Right kidney (tissue), 9 donors: ENCODE data around the gene OR4B1.
"Not testable (repeated sequence)": the region's sequence is repeated elsewhere in the genome, so short reads cannot be mapped to it uniquely, and the experiment has no call there.

ENCODE experiments used
- DNase-seq: peaks from one replicate; pipeline ENCODE4 v3.0.0-alpha.2; 2016
- long read RNA-seq, 8 donors: transcript quantifications; one replicate each; lab custom pipeline, GENCODE V29; 2026

The OR4B1 gene
- long read RNA-seq, donor 1, result 0 reads
- long read RNA-seq, donor 2, partial matches to known transcripts, result 0 of 1 reads
- long read RNA-seq, donor 2, other reads (novel, unspliced or antisense), result 0 of 1 reads
- long read RNA-seq, donor 3, result 0 reads
- long read RNA-seq, donor 4, result 0 reads
- long read RNA-seq, donor 5, result 0 reads
- long read RNA-seq, donor 6, result 0 reads
- long read RNA-seq, donor 7, result 0 reads
- long read RNA-seq, donor 8, result 0 reads

GRCh38 chr11:48216510-48216909 lies at the start of gene OR4B1:
OR4B1 (plus strand) TSS chr11:48216810; CDS start chr11:48216810, 0 bp downstream.
- no peak for DNase-seq

- DNase-seq, result no peak
Measured at GRCh38 chr11:48167380-48167779, 49.2 kb upstream of the OR4B1 start.

GRCh38 chr11:48168815-48169214 lies 47.8 kb upstream of the OR4B1 start:
- DNase-seq, result no peak

DNA sequence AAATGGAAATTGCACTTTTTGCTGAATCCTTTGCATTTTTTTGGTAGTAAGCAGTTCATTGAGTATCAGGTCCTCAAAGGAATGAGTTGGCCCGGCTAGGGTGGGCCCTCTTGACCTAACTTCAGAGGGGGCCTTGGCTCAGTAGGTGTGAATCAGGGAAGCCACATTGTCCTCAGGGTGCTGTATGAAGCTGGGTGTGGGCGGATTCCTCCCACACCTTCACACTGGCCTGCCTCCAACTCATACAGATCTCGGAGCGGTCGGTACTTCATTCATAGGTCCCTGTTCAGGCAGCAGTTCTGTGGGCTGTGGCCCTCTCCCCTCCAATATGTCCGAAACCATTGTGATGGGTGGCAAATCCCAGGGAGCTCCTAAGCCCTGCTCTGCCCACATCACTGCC lies 47.4 kb upstream of the OR4B1 start:
- DNase-seq, result no peak

DNA sequence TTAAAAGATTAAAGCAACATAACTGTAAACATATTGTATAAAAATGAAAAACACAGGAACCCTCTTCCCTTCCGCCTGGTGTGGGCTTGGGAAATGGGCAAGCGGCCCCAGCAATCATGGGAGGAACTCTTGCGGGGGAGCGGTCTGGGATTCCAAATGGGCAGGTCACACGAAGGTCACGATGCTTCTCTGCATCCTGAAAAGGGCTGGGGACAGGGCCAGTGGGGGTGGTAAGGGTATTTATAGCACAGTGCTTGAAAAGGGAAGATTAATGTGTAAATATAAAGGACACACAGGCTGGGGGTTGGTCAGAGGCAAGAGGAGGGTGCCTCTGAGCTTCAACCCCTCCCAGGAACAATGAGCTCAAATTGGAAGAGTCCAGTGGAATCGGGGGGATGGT lies 46.9 kb upstream of the OR4B1 start:
- DNase-seq, result peak; percentile 30

DNA sequence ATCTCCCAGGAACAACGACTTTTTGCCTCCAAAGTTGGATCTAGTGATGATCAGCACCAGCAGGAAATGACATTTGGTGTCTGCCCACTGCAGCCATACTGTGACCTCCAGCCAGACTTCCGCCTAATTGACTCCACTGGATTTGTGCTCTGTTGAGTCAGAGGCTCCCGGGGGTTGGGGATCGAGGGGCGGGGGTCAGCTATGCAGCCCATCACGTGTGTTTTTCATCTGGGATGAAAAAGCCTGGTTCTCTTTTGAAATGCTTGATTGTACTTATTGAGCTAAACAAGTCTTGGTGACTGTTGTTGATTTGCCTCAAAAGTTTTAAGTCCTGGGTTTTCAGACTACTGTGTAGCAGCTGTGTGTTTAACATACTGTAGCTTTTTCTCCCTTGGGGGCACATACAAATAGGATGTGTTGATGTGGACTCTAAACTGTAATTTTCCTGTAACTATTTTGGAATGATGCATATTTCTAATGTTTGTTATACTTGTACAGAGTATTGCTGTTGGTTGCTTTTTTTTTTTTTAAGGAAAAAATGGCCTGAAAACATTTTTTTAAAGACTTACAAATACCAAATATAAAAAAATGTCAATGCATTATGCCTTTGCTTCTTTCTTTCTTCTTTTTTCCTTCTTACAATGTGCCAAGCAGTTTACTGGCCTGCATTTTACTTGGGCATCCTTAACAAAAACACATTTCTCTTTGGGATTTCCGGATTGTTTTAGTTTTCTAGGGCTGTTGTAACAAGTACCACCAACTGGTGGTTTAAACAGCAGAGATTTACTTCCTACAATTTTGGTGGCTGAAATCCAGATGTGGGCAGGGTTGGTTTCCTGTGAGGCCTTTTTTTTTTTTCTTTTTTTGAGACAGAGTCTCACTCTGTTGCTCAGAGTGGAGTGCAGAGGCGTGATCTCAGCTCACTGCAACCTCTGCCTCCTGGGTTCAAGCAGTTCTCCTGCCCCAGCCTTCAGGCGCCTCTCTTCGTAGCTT lies 46.1 kb upstream of the OR4B1 start:
- DNase-seq, result no peak

DNA sequence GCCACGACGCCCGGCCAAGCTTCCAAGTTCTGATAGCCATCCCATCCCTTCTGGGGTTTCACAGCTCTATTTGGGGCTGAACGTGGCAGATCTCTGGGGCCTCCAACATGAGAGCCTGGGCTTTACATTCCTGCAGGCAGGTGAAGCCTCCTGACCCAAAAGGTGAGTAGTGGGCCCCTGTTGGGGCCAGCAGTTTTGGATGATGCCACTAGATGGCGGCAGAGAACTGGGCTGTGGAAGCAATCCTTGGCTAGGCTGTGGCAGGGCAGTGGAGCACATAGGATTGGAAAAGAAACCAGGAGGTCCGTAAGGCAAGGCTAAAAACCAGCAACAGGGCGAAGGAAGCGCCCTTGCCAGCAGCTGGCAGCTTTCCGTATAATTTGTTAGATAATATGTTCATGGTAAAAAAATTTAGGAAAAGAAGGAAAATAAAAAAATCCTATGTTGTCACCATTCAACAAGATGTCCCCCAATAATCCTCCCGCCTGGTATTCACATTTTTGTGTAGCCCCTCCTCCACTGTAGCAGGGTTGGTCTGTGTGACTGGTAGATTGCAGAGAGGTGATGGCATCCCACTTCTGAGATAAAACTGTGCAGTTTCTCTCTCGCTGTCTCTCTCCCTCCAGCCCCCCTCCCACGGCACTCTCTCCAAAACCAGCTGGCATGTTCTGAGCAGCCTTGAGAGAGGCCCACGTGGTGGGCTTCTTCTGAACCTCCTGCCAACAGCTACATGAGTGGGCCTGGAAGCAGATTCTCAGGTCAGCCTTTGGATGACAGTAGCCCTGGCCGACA lies 43.6 kb upstream of the OR4B1 start:
- DNase-seq, result peak; percentile 55

GRCh38 chr11:48177661-48178060 lies 38.9 kb upstream of the OR4B1 start:
- DNase-seq, result no peak

DNA sequence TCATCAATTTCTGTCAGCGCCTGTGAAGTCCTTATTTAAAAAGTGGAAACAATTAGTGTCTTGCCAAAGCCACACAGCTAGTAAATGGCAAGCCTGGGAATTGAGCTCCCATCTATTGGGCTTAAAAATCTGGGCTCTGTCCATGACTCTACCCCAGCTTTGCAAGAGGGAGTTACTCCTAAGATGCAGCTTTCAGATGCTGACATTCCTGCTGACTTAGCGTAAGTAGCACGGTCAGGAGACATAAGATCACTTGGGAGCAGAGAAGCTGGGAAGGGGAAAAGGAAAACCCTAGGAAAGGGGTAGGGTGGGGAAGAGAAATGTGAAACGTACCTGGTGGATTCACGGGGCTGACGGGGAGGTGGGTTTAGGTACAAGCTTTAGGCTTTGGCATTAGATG lies 36.0 kb upstream of the OR4B1 start:
- DNase-seq, result no peak

DNA sequence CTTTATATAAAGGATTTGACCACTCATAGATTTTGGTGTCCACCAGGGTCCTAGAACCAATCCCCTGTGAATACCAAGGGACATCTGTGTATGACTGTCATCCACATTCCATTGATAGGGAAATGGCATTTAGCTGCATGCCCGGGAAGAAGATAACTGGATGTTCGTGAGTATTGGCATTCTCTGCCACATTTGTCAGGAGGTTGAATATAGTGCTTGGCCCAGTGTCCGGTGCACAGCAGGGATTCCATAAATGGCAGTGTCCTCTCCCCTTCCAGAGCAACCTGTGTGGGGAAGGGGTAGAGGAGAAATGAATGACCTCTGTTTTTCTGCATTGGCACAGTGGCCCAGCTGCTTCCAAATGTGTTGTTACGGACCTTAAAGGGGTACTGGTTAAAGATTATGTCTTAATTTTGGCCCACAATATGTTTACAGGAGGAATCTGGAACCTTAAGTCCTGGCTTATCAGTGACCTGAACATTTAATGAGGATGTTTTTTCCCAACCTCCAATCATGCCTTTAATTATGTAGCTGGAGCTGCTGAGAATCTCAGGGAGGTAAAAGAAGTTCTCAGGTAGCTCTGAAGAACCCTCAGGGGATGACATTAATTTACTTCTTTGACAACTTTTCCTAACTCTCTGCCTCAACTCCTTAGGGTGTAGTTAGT lies 33.6 kb upstream of the OR4B1 start:
- no peak for DNase-seq

GRCh38 chr11:48184452-48184851 lies 32.2 kb upstream of the OR4B1 start:
- DNase-seq, result no peak

GRCh38 chr11:48190906-48191654 lies 25.5 kb upstream of the OR4B1 start:
- DNase-seq, result not testable (repeated sequence)

DNA sequence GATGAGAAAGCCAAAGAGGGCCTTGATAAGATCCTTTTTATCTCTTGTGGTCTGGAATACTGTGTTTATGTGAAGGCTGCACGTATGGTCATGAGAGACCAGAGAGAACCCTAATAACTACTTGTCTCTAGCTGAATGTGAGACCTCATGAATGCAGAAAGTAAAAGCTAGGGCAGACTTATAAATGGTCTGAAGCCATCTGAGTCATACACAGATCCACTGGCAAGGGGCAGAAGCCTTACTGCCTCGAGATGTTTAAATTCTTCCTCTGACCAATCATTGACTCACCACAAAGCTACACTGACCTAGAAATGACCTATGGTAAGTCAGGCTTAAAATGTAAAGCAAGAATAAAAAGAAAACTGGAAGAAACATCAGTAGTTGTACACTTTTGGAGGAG lies 22.7 kb upstream of the OR4B1 start:
- no peak for DNase-seq

GRCh38 chr11:48207881-48208280 lies 8.7 kb upstream of the OR4B1 start:
- DNase-seq, result no peak

- DNase-seq, result no peak
Measured at GRCh38 chr11:48210052-48210451, 6.6 kb upstream of the OR4B1 start.

DNA sequence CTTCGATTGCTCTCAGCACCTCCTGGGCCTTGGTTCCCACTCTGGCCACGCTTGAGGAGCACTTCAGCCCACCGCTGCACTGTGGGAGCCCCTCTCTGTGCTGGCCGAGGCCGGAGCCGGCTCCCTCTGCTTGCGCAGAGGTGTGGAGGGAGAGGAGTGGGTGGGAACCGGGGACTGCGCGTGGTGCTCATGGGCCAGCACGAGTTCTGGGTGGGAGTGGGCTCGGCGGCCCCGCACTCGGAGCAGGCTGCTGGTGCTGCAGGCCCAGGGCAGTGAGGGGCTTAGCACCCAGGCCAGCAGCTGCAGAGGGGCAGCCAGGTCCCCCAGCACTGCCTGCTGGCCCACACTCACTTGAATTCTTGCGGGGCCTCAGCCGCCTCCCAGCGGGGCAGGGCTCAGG lies 12.2 kb downstream of the OR4B1 start:
- DNase-seq, result no peak

GRCh38 chr11:48230057-48230456 lies 13.4 kb downstream of the OR4B1 start:
- DNase-seq, result not testable (repeated sequence)

GRCh38 chr11:48237727-48238126 lies 21.1 kb downstream of the OR4B1 start:
- DNase-seq, result no peak

- DNase-seq, result no peak
Measured at GRCh38 chr11:48242501-48242900, 25.9 kb downstream of the OR4B1 start.

GRCh38 chr11:48244804-48245203 lies 28.2 kb downstream of the OR4B1 start, which contains the start of gene OR4X2:
OR4X2 (plus strand) TSS chr11:48245104; CDS start chr11:48245104, 0 bp downstream.
- no peak for DNase-seq

GRCh38 chr11:48248902-48249301 lies 32.3 kb downstream of the OR4B1 start:
- no peak for DNase-seq
